GM21423 (cell line): ENCODE results near the gene SMAD3.

Experiments used
- ATAC-seq: cut with Tn5 transposase; IDR thresholded peaks from one replicate; pipeline ENCODE4 v1.9.1; 2021; ENCODE audit warnings: mild to moderate bottlenecking, moderate library complexity; ENCODE audit not compliant: unreplicated experiment

Gene SMAD3

DNA sequence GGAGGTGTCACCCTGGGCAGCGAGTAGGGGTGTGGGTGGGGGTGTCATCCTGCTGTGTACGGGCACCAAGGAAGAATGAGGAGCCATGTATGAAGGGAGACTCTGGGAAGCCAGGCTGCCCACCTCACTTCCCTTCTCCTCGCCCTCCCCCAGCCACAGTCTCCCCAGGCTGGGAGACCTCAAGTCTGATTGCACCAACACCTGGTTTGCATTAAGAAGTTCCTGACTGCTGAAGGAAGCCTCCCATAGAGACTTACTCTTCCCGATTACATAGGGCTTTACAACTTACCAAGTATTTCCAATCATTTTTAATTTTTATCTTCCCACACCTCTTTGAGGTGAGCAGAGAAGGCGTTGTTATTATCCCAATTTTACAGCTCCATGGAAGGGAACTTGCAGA lies 29.5 kb upstream of the SMAD3 start:
- no peak for ATAC-seq

DNA sequence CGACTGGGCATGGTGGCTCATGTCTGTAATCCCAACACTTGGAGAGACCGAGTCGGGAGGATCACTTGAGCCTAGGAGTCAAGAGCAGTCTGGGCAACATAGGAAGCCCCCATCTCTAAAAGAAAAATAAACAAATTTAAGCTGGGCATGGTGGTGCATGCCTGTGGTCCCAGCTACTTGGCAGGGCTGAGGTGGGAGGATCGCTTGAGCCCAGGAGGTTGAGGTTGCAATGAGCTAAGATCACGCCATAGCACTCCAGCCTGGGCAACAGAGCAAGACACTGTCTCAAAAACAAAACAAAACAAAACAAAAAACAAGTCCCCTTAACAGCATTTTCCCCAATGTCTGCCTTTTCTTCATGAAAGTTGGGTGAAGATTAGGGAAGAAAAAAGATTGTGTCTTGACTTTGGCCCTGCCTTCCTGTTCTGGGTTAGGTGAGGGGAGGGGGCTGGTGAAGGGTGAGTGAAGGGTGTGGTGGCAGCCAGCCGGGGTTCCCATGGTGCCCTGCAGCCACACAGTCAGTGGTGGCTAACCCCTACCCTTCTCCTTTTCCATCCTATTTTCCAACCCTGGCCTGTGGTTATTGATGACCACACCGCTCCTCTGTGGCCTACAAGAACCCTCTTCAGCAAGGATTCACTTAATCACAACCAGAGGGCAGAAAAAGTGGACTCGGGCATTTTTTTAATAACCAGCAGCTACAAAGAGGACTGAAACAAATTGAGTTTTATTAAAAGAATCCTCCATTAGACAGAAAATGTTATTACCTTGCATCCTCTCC lies 28.4 kb upstream of the SMAD3 start:
- ATAC-seq = no peak

DNA sequence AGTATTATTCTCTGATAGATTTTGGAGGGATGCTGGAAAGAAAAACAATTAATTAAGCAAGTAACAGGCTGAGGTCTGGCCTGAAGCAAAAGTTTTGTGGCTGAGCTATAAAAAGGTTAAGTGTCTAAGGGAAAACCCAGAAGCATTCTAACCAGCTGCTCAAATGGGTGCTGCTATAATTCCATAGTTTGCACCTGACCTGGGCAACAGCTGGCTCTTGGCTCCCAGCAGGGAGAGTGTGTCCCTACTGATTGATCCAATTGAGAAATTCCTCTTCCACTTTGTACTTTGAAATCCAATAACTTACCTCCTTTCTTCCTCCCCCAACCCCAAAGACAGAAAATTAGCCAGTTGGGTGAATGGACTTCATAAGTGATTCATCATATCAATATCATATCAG lies 27.7 kb upstream of the SMAD3 start:
- no peak for ATAC-seq

DNA sequence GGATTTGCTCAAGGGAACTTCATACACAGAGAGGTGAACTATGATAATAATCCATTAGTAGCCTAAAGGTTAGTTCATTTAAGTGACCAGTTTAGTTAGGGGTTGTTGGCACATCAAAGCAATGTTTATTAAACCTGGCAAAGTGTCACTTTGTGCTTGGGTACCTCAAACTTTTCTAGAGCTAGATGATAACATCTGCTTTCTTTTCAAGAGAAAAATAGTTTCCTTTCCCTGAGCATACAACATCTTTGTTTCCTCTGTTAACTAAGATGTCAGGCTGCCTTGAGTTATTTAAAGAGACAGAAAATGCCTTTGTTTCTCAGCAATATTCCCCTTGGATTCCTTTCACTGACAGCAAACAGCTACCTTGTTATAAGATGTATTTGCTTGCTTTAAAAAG lies 26.7 kb upstream of the SMAD3 start:
- no peak for ATAC-seq

DNA sequence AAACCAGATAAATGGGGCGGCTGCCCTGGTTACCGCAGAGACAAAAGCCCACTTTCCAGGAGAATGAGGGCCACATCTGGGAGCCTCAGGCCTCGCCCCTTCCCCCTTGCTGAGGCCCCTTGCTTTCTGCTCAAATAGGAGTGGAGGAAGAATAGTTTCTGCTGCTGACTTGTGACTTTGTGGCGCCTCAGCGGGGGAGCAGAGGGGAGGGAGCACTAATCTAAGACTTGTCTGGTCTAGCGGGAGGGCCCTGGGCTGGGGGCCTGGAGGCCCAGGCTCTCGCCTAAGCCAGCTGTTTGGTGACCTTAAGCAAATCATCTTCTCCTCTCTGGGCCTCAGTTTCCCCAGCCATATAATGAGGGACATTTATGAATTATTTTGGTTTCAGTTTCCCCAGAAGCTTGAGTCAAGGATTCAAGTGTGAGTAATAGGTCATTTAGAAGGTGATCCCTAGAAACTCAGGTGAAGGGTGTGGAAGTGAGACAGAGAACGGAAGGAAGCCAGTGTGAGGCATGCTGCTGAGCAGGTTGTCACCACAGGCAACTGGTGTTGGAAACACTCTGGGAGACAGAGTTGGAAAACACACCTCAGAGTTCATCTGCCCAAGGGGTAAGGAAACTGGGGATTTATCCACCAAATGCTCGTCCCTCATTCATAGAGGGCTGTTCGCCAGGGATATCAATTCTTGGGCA lies 25.9 kb upstream of the SMAD3 start:
- no peak for ATAC-seq

GRCh38 chr15:67040277-67040676 lies 25.1 kb upstream of the SMAD3 start:
- ATAC-seq = no peak

DNA sequence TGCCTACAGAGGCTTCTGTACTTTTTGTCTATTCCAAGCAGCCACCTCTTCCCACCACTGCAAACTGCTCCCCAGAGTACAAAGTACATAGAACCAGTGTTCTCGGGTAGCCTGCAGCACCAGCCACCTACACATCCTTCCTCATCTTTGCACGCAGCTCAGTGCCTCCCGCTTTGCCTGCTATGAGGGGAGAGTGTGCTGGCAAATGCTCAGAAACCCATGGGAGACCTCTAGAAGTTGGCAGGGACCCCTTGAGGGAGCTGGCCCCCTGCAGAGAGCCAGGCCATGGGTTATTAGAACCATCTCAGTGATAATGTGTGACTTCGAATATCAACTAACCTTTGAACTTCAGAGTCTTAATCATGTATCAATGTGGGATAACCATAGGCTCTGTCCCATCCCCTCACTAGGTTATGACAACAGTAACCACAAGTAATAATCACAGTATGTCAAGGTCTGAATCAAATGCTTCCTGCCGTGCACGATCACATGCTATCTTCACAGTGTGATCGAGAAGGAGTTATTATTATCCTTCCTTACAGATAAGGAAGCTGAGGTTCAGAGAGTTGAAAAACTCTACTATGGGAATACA lies 22.8 kb upstream of the SMAD3 start:
- no peak for ATAC-seq

- ATAC-seq = no peak
Measured at GRCh38 chr15:67043939-67044771, 21.2 kb upstream of the SMAD3 start.

DNA sequence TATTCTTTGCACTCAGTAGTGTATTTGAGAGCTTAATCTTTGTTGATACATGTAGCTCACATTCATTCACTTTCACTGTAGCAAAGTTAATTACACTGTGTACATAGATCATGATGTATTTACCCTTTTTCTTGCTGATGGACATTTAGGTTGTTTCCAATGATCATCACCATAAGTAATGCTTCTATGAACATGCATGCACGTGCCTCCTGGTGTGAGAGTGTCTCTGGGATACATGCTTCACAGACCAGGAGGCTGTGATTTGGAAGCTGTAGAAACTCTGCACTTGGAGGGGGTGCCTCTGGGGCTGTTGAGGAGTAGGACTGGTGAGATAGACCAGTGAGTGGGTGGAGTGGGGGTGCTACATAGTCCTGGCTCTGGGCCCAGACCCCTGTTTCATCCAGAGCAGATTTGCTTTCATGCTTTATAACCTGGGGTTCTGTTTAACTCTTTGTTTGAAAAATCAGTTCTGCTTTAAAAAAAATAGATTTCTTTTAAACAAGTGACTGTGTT lies 18.2 kb upstream of the SMAD3 start:
- no peak for ATAC-seq

DNA sequence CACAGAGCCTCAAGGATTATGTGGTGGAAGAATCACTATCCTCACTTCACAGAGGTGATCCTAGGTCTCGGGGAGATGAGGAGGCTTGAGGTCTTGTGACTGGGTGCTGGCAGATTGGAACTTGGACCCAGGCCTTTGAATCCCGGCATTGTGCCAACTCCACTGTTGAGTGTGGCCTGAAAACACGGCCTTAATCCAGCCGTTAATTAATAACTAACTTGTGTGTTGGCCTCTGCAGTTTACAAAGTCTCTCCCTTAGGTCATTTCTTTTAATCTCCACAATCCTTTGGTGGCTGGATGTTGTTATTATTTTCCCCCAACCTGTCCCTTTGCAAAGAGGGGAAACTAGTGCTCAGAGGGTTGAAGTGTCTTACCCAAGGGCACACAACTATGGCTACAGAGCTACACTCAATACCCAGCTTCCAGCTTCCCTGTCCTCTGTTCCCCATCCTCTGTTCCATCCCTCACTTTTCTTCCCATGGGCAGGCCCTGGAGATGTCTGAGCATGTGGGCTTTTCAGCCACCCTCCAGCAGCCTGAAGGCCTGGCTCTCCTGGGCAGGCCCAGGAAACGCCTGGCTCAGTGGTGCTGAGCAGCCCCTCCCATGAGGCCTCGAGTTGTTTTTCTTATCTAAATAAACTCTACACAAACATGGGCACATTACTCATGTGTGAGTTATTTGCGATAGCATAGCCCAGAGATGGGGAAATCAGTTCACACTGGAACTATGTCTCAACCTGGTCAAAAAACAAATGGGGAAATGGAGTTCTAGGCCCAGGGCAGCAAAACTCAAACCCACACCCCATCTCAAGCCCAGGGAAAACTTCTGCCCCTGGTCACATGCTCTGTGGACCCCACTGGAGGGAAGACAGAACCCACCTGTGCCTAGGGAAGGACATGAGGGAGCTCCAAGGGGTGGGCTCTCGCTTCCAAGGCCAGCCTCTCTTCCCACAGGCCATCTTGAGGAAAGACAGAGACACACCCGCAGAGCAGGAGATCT lies 16.8 kb upstream of the SMAD3 start:
- no peak for ATAC-seq

DNA sequence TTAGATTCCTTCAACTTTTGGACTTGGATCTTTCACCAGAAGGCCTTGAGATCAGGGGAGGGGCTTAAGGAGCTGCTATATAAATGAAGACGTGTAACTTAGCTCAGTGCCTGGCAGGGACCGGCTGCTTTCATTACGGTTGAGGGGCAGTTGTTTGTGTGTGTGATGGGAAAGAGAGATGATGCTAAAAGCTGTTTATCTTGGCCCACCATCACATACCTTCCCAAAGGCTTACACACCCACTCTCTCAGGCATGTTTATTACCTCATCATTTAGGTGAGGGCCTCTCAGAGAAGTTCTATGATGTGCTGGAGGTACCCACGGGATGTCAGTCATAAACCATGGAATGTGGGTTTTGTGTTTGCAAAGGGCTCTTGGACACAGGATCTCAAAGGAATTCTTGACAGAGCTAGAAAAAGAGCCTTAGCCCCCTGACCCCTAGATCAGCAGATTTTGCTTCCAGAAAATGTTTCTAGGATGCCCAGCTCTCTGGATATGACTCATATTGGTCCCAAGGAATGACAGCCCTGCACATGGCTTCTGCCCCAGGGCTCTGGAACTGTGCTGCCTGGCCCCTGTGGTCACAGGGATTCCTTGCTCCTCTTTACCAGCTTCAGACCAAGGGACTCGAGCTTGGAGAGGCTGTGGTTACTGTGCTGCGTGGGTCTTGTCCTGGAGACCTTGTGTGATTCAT lies 15.9 kb upstream of the SMAD3 start:
- no peak for ATAC-seq

- no peak for ATAC-seq
Measured at GRCh38 chr15:67050062-67050461, 15.3 kb upstream of the SMAD3 start.

- ATAC-seq = no peak
Measured at GRCh38 chr15:67050522-67051087, 14.8 kb upstream of the SMAD3 start.

DNA sequence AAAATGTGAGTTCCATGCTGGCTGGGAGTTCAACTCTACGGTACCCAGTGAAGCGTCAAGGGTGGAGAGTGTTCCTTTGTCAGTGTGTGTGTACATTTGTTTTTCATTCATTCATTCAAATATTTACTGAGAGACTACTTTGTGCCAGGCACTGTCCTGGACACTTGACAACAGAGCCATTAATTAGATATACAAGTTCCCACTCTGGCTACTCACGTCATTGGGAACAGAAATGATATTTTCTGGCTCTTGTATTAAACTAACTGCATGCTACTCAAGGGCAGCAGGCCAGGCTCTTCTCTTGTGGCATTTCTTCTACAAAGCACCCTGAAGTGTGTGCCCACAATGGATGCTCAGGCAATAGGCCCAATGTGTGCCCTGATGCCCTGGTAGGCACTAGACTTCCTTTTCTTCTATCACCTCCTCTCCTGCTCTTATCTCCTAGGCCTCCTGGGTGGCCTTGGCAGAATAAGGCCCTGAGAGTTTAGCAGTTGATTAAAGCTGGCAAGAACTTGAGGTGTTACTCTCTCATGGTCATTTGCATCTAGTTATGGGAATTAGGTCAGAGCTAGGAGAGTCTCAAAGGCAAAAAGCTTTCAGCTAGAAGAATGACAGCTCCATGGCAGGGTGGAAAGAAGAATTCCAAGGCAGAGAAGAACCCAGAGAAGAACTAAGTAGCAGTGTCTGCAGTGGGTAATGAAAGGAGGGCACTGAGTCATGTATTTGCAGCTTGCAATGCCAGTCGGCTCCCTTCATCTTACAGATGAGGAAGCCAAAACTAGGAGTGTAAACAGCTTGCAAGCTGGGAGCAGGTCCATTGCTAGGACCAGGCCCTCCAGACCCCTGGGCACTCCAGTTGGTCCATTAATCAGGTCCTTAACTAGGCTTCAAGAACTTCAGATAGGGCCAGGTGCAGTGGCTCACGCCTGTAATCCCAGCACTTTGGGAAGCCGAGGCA lies 14.0 kb upstream of the SMAD3 start:
- no peak for ATAC-seq

DNA sequence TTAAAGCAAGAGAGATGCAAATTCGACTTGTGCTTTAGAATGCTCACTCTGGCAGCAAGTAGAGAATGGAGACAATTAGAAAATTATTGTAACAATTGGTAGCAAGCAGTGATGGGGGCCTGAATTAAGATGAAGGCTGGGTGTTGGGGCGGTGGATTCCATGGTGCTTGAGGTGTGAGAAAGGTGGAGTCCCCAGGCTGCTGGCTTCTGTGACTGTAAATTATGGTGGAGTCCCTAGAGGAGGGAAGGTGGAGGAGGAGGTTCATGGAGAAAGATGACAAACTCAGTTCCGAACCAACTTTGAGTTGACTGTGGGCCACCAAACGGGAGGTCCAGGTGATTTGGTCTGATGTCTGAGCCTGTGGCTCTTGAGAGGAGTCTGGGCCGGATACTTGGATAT lies 10.7 kb upstream of the SMAD3 start:
- ATAC-seq = no peak

DNA sequence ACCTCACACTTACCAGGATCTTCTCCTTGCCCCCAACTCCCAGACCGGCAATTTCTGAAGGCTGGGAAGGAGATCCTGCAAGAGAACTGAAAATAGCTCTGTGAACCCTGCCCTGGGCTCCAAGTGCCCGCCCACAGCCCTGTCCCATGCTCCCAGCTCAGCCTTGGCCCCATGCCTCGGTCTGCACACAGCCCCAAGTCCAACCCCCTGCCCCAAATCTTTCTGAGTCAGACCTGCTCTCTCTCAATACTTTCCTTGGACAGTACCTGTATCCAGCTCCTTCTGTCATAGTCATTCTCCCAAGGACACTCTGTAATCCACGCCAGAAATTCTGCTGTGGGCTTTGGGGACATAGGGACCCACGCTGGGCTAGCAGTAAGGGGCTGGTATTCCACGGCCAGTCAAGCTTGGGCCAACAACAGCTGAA lies 6.3 kb upstream of the SMAD3 start:
- no peak for ATAC-seq

DNA sequence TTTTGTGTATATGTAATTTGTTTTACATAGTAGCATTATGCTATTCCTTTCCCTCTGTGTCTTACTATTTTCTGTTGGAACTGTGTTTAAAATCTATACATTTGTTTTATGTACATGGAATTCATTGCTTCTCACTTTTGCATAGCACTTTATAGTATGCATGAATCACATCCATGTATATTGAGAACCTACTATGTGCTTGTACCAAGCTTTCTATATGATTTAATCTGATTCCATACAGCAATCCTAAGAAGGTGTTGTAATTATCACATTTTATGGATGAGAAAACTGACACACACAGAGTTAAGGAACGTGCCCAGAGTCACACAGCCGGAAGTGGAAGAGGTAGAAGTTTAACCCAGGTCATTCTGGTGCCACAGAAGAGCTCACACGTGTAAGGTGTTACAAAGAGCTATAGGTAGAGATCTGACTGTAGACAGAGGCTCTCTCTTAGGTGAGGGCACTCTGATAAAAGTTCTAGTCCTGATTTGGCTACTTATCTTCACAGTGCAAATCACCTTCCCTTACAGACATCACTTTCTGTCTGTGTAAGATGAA lies 3.5 kb upstream of the SMAD3 start:
- ATAC-seq = no peak
